Skin epidermis (tissue), 12 donors: ENCODE results near the gene ARHGEF12.

Source experiments
- H3K27ac ChIP-seq, 21 experiments: fragments of 200-600 bp; sonication (generic) in 11 of 21; one replicate each; pipeline ENCODE4 v1.5.0; 2020; ENCODE audit warnings: mild to moderate bottlenecking in 3 of 21, inconsistent platforms in 2 of 21, moderate library complexity in 2 of 21
- H3K4me3 ChIP-seq, 7 experiments: fragments of 200-600 bp; sonication (generic) in 2 of 7; one replicate each; pipeline ENCODE4 v1.5.0; 2020; ENCODE audit warnings: inconsistent platforms in 2 of 7, mild to moderate bottlenecking in 2 of 7, moderate library complexity in 1 of 7

The ARHGEF12 gene

DNA sequence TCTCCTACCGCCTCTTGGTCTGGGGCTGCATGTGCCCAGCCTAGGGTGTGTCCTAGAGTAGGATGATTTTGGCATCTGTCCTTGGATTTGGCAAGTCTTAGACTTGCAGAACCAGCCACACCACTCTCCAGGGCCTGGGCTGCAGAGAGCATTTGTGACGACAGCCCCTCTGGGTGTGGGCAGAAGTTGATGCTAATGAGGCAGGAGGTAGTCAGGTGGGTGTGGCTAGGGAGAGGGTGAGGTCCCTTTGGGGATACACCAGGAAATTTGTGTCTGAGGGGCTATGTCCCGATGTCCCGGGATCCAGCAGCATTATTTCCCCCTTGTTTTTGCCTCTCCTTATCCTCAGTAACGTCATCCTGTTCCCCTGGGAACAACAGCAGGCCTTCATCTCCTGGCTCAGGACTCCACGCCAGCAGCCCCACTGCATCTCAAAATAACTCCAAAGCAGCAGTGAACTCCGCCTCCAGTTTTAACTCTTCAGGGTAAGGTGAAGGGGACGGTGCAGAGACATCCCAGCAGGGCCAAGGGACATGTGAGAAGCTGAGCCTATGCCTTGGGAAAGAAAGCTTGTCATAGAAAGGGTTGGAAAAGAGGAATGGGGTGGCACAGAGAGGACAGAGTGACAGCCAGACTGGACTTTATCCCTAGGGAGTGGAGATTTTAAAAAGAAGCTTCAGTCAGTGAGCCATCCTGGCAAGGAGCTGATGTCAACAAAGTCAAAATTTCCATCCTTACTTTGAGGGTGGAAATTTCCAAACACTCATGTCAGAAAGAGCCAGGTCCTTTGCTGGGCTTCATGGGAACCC, 19.1 kb upstream of the ARHGEF12 start:
- Histone ChIP-seq H3K27ac (peak overlapping the region in 19 of 21 experiments; percentile 26 to 89 (median 70)), H3K4me3 (peak overlapping the region in 1 of 7 experiments; percentile 9)

DNA sequence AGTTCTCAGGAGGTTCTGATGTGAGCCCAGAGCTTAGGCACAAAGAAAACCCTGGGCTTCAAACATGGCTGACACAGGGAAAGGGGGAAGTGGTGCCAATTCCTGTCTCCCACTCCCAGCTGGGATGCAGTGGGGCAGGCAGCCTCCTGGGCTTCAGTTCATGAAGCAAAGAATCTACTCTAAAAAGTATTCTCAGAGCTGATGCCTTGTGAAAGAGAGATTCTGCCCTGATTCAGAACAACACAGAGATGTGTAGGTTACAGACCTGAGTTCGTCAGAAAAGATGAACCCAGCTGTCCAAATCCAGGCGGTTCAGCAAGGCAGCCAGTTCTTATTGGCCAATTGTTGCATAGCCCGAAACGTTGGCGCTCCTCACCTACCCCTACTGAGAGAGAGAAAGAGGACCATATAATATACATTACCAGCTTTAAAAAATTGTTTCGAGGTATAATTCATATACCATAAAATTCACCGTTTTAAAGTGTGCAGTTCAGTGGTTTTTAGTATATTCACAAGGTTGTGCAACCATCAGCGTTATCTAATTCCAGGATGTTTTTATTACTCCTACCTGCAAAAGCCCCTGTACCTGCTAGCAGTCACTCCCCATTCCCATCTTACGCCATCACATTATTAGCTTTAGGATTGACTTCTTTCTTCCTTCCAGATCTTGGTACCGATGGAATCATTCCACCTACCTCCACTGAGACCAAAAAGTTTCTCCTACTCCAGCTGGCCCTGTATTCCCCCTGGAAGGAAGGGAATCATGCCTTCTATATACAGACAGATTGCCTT, 18.3 kb upstream of the ARHGEF12 start:
- H3K27ac ChIP-seq: peak overlapping the region in 19 of 21 experiments; percentile 26 to 89 (median 70)
- no peak overlapping the region for H3K4me3 ChIP-seq

DNA sequence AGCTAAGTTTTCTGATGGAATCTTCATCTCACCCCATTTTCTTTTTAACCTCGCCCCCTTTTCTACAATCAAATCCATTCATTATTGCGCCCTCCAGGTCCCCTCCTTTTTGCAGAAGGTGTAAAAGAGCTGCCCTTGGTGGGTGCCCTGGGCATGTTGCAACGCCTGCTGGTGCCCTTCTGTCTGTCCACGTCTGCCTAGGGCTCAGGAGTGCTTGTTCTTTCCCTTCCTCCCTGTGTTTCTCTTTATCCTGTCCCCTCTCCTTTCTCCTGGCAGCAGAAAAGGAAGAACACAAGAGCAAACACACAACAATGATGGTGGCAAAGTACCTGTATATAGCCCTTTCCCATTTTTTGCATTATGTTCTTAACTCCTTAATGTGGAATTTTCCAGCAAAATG, 17.3 kb upstream of the ARHGEF12 start:
- Histone ChIP-seq H3K27ac (peak overlapping the region in 1 of 21 experiments; percentile 68), H3K4me3 (no peak overlapping the region)

DNA sequence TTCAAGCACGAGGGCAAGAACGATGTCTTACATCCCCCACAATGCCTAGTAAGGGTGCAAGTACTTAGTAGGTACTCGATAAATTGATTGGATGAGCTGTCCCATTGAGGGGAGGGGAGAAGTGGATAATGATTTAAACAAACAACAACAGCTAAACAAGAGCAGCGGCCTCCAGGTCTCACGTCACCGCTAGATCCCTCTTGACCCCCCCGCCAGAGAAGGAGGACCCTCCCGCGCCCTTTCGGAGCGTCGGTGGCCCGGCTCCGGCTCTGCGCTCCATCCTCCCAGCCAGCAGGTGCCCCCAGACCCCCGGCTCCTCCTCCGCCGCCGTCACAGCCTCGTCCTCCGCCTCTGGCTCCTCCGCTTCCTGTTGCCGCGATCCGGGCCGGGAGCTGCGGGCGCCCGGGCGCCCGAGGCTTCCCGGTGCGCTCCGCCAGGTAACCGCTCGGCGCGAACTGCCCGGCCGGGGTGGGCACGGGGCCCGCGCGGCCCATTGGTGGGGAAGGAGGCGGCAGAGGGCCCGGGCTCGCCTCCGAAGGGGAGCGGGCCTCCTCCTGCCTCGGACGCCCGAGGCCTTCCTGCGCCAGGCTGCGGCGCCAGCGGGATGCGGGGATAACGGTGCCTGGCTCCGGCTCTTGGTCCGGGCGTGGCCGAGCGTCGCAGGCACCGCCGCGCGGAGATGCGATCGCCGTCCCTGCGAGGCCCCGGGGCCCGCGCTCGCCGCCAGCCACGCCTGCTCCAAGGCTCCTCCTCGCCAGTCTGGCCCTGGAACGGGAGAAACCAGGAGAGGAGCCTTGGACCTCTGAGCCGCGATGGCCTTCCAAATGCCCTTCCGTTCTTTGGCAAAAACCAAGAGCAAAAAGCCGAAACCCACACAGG, 11.0 kb upstream of the ARHGEF12 start, which contains the start of gene TLCD5:
Gene TLCD5, plus strand, starts transcription at position 368 of the 879 bp plus-strand sequence. CDS start 2,143 bp downstream, outside the sequence.
- H3K27ac ChIP-seq: peak within 1 kb of the TSS in 20 of 21 experiments; percentile 28 to 93 (median 78)
- H3K4me3 ChIP-seq: peak within 1 kb of the TSS; percentile 46 to 81 (median 71)

DNA sequence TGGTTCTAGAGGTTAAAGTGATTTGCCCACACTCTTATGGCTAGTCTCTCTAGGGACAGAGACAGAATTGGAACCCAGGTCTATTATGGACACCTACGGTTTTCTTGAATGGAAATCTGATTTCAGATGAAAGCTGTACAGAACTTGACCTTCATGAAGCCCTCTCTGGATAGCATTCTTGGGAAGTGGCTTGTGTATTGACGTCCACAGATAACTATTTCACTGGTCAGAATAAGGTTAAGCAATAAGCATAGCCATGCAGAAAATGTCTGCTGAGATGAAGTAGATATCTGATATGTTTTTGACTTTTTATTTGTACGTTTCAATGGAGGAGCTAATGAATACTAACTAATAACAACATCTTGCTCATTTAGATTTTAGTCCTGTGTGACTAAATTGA, 10.0 kb upstream of the ARHGEF12 start:
- Histone ChIP-seq H3K4me3 (peak overlapping the region in 1 of 7 experiments; percentile 78), H3K27ac (peak overlapping the region in 6 of 21 experiments; percentile 65 to 93 (median 86))

DNA sequence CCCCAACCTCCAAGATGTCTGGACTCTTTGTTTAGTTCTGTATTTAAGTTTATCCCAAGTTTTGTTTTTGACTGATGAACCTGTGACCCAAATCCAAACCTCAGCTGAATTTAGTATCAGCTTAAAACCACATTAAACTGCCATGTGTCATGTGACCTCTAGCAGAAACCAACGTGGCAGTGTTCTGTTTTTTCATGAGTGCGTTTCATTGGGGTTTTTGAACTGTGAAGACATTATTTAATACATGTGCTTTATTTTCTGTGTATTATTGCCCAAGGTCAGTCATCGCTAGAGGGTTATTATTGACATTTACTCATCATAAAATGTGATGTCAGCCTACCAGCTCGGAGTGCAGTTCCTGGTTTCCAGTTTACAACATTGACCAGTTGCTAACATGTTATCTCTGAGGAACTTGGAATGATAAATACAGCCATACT, 9.3 kb upstream of the ARHGEF12 start:
- H3K27ac ChIP-seq: no peak overlapping the region

DNA sequence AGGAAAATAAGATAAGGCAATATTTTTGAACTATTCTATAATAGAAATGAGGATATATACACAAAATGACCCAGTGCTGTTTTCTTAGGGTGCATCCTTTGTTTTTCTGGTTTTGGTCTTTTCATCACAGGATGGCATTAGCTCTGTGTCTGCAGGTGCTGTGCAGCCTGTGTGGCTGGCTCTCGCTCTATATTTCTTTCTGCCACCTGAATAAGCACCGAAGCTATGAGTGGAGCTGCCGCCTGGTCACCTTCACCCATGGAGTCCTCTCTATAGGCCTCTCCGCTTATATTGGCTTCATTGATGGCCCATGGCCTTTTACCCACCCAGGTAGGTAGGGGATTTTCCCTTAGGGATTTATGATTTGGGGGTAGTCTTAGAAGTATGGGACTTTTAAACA, 8.9 kb upstream of the ARHGEF12 start:
- Histone ChIP-seq H3K4me3 (no peak overlapping the region), H3K27ac (no peak overlapping the region)

More for the DNA sequence above, 9.3 kb upstream of the ARHGEF12 start:
- no peak overlapping the region for H3K4me3 ChIP-seq

DNA sequence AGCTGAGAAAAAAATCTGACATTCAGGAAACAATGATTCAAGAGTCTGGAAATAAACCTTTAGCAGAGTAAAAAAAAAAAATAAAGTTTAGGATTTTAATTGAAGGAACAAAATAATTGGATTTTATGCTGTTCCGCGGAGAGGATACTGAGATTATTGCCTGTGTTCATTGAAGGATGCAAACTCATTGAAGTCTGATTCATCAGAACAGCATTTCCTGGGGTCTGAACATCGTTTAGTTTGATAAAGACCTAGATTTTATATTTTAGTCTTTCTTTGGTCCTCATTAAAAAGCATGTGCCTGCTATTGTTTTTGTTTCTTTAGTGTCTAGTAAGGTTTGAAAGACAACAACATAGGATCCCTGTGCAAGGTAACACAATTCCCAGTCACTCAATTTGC, 6.7 kb upstream of the ARHGEF12 start:
- H3K4me3 ChIP-seq: no peak overlapping the region
- no peak overlapping the region for H3K27ac ChIP-seq

DNA sequence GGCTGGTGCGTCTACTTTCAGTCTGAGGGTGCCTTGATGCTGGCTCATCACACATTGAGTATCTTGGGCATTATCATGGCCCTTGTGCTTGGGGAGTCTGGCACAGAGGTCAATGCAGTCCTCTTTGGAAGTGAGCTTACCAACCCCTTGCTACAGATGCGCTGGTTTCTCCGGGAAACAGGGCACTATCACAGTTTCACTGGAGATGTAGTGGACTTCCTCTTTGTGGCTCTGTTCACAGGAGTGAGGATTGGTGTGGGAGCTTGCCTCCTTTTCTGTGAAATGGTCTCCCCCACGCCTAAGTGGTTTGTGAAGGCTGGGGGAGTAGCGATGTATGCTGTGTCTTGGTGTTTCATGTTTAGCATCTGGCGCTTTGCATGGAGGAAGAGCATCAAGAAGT, 6.2 kb upstream of the ARHGEF12 start:
- Histone ChIP-seq H3K4me3 (no peak overlapping the region), H3K27ac (no peak overlapping the region)

DNA sequence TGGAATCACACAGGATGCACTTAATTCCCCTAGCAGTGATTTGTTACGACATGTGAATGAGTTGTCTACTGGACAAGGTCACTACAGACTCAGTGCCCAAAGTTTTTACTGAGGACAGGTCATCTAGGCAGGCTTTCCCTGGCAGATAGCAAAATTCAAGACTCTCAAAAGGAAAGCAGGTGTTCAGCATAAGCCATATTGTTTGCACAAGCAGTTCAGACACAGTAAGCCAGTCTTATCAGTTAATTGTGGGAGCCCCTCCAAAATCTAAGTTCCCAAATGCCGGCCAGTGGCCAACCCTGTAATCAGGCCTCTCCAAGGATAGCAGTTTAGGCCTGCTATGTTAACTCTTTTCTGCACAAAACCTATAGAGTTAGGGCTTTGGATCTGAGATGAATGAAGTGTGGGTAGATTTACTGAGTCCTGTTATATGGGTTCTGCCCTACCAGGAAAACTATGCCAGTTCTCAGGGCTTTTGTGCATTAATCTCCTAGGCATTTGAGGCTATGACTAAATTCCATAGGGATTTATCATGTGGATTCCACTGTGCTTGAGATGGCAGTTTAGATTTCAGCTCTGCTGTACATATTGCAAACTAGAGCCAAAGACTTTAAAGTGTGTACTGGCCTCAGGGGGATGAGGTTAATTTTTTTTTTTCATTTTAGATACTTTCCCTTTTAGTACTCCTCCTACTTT, 4.8 kb upstream of the ARHGEF12 start:
- Histone ChIP-seq H3K4me3 (no peak overlapping the region), H3K27ac (peak overlapping the region in 2 of 21 experiments; percentile 7 to 20)

DNA sequence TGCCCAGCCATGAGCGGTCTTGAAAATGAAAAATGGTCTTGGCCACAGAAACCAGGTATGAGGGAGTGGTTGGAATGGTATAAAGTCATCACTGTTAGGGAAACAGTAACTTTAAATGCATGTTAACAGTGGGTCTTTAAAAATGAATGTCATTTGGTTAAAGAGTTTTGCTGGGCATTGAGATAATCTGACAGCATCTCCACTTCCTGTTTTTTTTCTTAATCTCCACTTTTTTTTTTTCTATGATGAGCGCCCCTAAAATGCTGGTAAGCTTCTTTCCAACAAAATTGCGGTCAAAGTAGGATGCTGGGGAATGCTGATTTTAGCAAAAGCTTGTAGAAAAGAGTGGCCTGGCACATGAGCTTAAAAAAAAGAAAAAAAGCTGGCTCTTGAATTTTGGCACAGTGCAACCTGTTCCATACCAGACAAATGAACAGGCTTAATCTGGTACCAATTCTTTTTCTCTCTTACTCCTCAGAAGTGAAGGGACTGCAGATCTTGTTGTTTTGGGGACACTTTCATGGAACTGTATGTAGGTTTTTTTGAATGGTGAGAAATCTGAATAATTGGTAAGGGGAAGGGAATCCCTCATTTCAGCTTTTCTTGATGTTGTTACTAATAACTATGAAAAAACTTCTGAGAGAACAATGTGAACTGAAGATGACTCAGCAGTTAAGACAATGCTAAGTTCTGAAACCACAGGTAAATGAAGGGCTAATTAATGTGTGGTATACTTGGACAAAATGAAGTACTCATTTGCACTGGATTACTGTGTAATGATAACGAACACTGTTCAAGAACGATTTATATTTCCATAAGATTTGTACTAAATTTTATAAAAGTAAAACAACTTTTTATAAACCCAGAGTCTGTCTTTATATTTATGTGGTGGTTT, 3.1 kb upstream of the ARHGEF12 start:
- Histone ChIP-seq H3K27ac (peak overlapping the region in 3 of 21 experiments; percentile 5 to 31 (median 7)), H3K4me3 (no peak overlapping the region)

DNA sequence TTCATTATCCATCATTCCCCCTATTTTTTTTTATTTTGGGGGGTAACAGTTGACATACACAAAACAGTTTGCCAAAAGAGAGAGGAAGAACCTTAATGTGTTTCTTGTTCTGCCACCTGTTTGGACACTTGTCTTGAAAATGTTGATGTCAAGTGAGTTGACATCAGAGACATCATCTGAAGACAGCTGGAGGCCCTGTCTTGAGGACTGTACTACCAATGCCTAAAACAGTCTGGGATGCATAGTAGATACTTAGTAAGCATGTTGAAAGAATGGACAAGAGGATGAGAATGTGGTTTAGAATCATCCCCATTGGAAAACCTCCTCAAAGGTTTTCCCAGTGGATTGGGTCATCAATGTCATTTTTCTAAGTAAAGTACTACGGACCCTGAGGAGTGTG, 2.4 kb upstream of the ARHGEF12 start:
- no peak overlapping the region for H3K4me3 ChIP-seq
- H3K27ac ChIP-seq: peak overlapping the region in 3 of 21 experiments; percentile 5 to 7 (median 7)

DNA sequence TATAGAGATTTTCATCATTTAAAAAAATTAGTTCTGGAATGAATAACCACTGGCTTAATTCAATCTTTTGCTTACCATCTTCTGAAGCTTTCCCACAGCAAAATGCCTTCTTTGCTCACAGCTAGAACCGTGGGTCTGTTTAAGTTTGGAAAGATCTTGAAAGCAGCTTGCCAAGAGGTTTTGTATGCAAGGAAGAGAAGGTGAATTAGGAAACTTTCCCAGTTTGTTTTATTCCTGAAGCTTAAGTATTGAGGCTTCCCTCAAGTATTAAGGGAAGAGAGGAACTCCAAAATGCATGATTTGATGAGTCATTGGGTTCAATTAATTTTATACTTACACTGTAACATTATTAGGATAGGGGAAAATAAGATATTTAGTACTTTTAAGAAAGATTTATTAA, 1.9 kb upstream of the ARHGEF12 start:
- no peak overlapping the region for H3K4me3 ChIP-seq
- H3K27ac ChIP-seq: peak overlapping the region in 3 of 21 experiments; percentile 5 to 18 (median 7)

DNA sequence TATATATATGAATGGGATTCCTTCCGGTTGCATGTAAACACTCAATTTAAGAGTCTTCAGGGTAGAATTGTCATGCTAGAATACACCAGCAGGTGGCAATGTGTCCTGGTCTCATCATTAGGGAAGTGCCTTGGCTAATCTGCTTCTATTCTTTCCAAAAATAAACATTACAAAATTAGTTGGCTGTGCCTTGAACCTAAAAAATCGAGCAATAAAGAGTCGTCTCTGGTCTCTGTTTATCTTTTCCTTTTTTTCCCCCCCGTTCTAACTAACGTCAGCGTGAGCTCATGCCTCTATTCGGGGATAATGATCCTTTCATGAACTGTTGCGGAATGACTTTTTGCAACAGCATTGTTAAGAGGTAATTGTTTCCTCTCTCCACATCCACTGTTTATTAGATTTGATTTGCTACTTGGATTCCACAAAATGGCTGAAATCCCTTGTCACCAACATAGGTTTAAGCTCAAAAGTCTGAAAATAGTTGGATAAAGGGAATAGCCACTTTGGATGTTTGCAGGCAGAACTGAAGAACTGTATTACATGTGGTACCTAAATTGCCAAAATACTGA, 1.2 kb upstream of the ARHGEF12 start:
- H3K4me3 ChIP-seq: peak overlapping the region; percentile 61 to 93 (median 78)
- H3K27ac ChIP-seq: peak overlapping the region in 20 of 21 experiments; percentile 77 to 99 (median 96)

DNA sequence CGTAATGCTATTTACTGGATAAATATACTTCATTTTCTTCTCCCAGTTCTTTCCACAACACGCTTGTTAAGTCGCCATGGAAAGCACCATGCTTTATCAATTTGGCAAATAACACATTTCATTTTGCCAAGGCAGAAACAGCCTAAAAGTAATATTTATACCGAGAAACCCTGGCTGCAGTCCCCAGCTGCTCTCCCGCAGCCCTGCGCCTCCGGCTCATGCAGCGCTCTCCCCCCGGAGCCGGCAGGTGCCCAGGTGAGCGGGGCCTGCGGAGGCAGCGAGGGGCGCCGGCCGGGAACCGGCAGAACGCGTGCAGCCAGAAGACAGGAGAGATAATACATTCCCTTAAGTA, 681 bp upstream of the ARHGEF12 start:
- Histone ChIP-seq H3K4me3 (peak overlapping the region; percentile 61 to 93 (median 78)), H3K27ac (peak overlapping the region; percentile 71 to 99 (median 96))

DNA sequence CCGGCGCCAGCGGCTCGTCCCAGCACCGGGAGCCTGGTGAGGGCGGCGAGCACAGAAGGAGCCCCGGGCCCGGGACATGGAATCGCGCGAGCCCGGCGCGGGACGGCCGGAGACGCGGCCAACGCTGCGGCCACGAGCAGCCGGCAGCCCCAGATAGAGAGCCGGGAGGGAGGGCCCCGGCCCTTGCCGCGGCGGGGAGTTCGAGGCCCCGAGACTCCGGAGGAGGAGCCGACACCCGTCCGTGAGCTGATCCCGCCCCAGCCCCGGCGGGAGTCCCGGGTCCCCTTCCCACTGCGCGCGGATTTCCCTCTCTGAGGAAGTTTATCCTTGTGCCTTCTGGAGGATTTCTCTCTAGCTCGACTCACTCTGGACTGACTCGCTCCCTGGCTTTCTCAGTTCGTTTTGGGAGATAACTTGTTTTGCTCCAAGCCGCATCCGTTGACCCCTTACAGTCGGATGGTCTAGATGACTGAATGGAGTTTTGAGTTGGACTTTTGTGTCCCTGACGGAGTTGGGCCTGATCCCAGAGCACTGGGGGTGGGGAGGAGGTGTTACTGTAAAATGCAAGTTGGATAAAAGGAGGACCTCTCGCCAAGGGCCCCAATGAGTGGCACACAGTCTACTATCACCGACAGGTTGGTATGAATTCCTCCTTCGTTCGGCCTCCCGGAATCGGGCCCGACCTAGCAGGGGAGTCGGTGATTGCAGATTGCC, 585 bp downstream of the ARHGEF12 start:
- Histone ChIP-seq H3K27ac (peak overlapping the region; percentile 57 to 99 (median 96)), H3K4me3 (peak overlapping the region; percentile 61 to 93 (median 78))
